ENCODE measurements around the gene THPO.

Gene THPO

DNA sequence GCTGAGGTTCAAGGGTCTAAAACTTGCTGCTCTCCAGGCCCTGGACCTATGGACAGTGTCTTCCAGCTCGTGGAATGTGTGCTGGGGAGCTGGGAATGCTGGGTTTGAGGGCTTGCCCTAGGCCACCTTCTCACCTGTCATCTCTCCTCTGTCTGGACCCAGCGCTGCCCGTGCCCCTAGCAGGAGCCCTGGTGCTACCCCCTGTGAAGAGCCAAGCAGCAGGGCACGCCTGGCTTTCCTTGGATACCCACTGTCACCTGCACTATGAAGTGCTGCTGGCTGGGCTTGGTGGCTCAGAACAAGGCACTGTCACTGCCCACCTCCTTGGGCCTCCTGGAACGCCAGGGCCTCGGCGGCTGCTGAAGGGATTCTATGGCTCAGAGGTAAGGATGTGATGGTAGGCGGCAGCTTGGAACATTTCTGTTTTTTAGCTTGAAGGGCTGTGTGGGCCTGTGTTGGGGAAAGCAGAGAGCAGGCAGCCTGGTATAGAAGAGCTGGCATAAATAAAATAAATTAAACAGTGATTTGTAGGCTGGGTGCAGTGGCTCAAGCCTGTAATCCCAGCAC lies 6.9 kb upstream of the THPO start:
- no peak for DNase-seq (ENCODE audit: low spot score)

DNA sequence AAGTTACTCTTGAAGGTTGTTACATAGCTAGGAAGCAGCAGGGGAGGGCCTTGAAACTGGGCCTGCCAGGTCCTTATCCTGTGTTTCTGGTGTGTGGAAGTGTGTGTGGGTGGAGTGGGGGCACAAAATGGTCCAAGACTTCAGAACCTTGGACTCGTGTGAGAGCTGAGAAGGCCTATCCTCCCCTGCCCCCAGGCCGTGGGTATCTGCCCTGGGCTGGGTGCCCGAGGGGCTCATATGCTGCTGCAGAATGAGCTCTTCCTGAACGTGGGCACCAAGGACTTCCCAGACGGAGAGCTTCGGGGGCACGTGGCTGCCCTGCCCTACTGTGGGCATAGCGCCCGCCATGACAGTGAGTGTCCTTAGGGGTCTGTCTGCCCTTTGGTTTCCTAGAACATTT lies 6.3 kb upstream of the THPO start:
- DNase-seq (ENCODE audit: low spot score): no peak

DNA sequence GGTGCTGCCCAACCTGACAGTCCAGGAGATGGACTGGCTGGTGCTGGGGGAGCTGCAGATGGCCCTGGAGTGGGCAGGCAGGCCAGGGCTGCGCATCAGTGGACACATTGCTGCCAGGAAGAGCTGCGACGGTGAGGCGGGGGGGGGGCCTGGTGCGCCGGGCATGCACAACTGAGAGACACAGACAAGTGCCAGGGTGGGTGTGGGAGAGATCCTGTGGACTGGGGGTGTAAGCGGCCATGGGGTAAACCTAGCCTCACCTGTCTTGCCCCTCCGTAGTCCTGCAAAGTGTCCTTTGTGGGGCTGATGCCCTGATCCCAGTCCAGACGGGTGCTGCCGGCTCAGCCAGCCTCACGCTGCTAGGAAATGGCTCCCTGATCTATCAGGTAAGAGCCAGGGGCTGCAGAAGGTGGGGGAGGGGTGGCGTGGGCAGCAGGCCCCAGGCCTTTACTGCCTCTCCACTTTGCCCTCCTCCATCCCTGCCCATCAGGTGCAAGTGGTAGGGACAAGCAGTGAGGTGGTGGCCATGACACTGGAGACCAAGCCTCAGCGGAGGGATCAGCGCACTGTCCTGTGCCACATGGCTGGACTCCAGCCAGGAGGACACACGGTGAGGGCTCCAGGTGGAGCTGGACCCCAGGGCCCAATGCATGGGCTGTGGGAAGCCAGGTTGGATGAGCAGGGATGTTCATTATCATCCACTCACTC lies 5.2 kb upstream of the THPO start:
- no peak for DNase-seq (ENCODE audit: low spot score)

DNA sequence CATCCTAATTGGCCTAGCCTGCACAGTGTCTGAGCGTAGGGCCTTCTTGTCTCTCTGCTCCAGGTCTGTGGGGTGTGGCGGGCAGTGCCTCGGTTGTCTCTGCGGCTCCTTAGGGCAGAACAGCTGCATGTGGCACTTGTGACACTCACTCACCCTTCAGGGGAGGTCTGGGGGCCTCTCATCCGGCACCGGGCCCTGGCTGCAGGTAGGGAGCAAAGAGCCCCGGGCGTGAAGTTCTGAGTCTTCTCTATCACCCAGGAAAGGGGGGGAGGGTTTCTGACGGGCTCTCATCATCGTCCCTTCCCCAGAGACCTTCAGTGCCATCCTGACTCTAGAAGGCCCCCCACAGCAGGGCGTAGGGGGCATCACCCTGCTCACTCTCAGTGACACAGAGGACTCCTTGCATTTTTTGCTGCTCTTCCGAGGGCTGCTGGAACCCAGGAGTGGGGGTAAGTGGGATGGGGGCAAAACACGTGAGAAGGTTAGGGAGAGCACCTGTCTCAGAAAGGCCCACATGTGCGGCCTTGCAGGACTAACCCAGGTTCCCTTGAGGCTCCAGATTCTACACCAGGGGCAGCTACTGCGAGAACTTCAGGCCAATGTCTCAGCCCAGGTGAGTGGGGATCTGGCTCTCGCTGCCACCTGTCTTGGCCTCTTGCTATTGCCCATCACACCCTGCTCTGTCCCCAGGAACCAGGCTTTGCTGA lies 4.5 kb upstream of the THPO start:
- no peak for DNase-seq (ENCODE audit: low spot score)

DNA sequence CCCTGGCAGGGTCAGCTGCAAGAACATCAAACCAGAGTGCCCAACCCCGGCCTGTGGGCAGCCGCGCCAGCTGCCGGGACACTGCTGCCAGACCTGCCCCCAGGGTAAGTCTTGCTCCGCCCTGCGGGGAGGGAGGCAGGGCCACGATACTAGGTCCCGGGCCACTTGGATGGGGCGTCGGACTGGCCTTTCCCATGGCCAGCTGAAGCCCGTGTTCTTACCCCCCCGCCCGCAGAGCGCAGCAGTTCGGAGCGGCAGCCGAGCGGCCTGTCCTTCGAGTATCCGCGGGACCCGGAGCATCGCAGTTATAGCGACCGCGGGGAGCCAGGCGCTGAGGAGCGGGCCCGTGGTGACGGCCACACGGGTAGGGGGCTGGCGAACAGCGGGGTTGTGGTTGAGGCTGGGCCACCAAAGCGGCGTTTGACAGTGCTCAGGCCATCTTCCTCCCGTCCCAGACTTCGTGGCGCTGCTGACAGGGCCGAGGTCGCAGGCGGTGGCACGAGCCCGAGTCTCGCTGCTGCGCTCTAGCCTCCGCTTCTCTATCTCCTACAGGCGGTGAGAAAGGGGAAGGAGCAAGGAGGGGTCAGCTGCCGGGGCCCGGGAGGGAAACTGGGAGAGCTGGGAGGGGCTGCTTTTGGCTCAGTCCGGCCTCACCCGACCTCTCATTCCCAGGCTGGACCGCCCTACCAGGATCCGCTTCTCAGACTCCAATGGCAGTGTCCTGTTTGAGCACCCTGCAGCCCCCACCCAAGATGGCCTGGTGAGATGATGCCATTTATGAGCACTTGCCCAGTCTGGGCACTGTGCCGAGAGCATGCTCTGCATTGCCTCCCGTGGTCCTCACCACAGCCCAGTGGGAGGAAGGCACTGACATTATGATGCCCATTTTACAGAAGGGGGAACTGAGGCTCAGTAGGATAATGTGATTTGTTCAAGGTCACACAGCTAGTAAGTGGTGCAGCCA lies 3.5 kb upstream of the THPO start:
- DNase-seq (ENCODE audit: low spot score): no peak

DNA sequence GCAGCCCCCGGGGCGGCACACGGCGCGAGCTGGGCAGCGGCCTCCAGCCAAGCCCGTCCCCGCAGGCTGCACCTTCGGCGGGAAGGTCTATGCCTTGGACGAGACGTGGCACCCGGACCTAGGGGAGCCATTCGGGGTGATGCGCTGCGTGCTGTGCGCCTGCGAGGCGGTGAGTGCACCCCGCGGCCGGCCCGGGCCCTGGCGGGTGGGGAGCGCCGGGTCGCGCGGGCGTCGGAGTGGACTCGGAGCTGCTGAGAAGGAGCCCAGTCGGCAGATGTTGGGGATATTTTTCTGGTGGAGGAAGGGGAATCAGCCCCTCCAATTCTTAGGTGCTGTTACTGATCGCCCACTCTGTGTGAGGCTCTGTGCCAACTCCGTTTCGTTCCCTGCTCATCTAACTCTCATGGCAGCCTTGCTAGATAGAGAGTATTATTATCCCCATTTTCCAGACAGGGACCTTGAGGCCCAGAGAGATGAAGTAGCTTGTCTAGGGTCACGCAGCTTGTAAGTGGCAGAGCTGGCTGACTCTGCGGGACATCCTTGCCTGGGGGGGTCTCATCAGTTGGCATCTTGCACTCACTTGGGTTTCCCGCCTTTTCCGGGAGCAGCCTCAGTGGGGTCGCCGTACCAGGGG lies 2.7 kb upstream of the THPO start:
- no peak for DNase-seq (ENCODE audit: low spot score)

DNA sequence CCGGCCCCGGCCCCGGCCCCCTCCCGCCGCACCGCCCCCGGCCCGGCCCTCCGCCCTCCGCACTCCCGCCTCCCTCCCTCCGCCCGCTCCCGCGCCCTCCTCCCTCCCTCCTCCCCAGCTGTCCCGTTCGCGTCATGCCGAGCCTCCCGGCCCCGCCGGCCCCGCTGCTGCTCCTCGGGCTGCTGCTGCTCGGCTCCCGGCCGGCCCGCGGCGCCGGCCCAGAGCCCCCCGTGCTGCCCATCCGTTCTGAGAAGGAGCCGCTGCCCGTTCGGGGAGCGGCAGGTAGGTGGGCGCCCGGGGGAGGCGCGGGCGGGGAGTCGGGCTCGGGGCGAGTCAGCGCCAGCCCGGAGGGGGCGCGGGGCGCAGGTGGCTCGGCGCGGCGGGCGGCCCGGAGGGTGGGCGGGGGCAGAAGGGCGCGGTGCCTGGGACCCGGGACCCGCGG lies 2.2 kb upstream of the THPO start:
- no peak for DNase-seq (ENCODE audit: low spot score)

DNA sequence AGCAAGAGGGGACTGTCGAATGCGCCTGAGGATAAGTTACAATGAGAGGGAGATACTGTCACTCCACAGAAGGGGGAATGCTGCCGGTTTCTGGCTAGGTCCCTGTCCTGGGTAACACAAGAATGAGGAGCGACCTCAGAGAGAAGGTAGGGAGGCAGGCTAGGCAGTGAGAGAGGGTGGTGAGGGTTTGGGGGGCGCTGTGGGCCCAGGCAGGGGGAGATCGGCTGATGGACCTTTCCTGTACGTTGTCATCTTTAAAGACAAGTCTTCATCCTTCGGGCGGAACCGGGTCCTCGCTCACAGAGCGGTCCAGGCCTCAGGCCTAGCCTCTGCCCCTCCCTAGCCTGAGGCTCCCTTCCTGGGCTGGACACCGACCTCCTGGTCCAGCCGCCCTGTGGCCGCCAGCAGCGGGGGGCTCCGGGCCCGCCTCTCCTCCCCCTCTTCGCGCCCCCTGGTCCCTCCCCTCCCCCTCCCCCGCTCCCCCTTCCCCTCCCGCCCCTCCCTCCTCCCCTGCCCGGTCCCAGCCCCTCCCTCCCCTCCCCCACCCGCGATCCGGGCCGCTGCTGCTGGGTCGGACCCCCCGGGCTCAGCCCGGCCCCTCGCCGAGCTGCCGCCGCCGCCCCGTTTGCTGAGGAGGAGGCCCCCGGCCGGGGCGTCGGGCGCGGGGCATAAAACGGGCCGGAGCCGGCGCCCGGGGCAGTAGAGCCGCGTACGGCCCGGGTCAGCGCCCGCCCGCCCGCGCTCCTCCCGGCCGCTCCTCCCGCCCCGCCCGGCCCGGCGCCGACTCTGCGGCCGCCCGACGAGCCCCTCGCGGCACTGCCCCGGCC lies 1.6 kb upstream of the THPO start, which contains the start of gene CHRD:
Gene CHRD, plus strand, starts transcription at position 697 of the 827 bp plus-strand sequence. CDS start 265 bp downstream, outside the sequence.
- no peak for DNase-seq (ENCODE audit: low spot score)

DNA sequence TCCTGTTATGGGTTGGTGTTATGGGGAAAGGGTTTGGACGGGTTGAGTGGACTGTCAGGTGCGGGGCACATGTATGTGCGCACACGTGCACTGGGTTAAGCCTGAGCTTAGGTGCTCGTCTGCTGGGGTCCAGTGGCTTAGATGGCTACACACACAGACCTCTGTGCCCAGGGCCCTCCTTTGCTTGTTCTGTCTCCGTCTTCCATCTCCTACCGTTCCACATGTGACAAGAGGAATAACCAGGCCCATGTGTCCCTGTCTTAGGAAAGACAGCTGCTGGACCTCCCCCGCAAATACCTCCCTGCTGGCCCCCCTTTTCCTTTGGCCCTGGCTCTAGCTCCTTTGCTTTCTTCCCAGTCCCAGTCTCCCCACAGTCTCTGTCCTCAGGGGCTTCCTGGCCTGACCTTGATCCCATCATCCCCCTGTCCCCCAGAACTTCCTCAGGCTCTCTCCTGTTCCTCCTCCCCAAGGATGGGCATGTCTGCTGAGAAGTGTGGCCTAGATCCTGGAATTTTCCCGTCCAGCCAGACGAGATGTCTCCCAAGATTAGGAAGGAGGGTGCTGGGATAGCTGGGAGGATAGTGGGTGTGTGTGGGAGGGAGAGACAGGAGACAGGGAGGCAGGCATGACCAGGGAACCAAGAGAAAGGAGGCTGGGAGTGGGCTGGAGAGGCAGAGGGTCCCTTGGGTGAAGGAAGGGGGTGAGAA lies 797 bp upstream of the THPO start:
- no peak for DNase-seq (ENCODE audit: low spot score)

DNA sequence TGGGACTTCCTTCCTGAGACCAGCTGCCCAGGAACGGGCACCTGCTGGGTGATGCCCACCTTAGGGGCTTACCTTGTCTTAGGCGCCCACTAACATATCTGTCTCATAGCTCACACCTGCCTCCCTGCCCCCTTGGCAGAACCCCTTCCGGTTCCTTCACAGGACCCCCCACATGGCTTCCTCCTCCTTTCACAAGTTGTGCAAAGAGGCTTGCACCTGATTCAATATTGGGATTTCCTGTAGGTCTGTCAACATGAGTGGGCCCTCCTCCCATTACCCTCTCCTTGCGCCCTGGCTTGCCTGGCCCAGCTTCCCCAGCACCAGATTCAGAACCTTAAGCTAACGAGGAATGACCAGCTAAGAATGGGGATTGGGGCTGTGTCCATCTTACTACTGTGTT lies 633 bp downstream of the THPO start:
- no peak for DNase-seq (ENCODE audit: low spot score)

DNA sequence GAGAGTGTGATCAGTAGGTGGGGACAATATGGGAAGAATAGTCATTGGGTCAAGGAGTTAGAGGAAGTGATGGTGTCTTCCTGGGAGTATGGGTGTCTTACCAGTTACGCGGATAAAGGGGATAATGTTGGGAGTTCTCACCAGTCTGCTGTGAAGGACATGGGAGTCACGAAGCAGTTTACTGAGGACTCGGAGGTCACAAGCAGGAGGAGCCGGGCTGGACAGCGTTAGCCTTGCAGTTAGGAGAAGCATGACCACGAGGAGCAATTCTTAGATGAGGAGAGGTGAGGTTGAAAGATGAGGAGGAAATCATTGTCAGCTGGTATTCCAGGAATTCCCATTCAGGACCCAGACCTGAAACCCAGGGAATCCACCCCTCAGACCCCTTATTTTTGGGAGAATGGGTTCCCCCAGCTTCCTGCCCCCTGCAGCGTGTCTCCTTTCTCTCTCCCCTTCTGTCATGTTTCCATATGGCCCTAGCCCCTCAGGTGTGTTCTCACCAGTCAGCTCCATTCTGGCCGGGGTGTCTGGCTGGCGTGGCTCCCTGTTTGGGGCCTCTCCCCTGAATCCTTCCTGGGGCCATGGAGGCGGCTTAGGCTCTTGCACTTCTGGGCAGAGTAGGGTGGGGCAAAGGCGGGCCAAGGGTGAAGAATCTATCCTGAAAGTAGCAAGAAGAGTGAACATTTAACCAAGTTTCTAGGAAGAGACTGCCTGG lies 2.1 kb downstream of the THPO start:
- no peak for DNase-seq (ENCODE audit: low spot score)

DNA sequence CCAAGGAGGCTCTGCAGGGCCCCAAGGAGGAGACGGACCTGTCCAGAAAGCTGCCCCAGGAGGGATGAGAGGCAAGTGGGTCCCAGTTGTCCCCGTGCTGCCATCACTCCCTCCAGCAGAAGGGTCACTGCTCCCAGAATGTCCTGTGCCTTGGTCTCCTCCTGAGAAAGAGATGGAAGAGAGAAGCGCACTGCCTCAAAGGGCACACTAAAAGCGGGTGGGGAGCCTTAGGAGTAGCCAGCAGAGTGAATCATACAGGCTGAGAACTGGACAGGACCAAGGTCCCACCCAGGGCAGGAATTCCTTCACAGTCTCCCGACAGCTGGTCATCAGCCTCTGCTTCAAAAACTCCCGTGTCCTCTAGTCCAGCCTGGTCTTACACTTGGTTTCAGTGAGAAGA lies 4.6 kb downstream of the THPO start:
- no peak for DNase-seq (ENCODE audit: low spot score)

DNA sequence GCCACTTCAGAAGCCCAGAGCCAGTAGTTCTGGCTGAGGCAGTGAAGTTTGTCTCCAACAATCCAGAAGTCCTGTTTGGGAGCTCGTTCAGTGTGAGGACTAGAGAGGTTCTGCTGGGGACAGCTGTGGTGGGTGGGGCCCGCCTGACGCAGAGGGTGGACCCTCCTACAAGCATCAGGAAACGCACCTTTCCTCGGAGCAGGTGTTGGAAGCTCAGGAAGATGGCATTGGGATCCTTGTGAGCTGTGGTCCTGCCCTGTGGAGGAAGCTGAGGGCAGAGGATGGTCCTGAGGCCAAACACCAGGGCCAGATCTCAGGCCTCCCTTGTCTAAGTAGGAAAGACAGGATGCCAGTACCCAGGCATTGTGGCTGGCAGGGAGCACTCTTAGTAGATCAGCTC lies 5.1 kb downstream of the THPO start:
- no peak for DNase-seq (ENCODE audit: low spot score)

DNA sequence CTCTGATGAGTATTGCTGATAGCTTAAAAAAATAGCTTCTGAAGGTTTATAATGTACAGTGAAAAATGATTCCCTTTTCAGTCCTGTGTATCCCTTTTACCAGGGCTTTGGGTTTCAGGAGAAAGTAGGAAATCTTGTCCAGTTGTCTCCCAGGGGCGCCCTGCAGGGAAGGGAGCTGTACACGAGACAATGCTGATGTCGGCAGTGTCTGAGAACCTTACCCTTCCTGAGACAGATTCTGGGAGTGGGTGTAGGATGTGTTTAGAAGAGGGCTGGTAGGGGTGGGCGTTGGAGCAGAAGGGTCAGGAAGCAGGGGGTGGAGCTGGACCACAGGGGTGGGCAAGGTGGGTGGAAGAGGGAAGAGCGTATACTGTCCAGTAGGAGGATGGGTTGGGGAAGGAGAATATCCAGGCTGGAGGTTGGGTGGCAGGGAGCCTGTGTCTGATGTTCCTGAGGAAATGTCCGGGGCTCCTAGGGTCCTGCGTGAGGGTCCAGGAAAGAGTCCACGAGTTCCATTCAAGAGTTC lies 5.6 kb downstream of the THPO start:
- no peak for DNase-seq (ENCODE audit: low spot score)

DNA sequence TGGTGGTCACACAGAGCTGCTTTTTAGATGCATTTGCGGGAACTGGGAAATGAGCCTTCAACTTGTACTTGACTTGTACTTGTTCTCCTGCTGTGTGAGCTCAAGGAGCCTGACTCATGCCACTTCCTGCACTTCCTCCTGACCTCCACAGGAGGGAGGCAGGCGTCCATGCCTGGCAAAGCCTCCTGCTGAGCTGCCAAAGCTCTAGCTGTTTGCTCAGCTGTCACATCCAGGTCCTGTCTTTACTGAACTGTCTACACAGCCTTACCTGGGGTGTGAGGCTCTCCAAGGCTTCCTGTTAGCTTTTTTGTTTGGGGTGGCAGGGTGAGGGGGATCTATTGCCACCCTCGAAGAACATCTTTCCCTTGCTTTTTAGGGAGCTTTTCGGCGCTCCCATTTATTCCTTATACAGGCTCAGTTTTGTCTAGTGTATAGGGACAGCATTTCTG lies 6.4 kb downstream of the THPO start:
- DNase-seq (ENCODE audit: low spot score): peak; percentile 68

DNA sequence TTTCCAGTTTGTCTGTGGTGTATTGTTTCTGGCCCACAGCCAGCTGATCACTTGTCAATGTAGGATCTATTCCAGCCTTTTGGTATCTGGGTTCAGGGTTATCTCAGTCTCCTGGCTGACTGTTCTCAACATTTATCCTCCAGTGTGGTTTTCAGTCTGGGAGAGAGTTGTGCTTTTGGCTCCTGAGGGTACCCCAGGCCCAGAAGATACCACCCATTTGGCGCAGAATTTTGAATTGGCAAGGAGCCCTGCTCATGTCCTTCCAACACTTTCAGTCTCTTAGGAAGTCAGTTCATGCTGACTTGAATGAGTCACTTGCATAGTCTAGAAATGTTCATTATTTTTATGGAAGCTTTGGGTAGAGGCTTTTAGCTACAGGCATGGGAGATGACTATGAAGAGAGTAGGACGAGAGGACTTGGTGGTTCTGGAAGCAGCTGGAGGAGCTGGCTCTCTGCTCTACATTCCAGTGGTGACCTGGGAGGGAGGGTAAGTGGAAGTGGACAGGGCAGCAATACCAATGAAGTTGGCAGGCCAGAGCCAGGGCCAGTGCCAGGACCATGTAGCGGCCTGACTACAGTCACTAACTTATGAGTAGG lies 9.3 kb downstream of the THPO start:
- no peak for DNase-seq (ENCODE audit: low spot score)

DNA sequence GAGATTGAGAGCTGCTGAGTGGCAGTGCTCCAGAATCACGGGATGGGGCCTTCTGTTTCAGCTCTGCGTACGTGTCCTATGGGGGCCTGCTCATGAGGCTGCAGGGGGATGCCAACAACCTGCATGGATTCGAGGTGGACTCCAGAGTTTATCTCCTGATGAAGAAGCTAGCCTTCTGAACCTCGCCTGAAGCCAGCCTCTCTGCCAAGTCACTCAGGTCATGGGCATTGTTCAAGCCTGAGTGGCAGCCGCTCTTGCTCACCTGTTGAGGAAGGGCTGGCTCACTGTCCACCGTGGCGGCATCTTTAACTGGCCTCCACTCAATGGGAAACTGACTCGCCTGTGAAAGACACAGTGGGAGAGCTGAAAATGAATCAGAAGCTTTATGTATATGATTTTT lies 9.9 kb downstream of the THPO start:
- no peak for DNase-seq (ENCODE audit: low spot score)

DNA sequence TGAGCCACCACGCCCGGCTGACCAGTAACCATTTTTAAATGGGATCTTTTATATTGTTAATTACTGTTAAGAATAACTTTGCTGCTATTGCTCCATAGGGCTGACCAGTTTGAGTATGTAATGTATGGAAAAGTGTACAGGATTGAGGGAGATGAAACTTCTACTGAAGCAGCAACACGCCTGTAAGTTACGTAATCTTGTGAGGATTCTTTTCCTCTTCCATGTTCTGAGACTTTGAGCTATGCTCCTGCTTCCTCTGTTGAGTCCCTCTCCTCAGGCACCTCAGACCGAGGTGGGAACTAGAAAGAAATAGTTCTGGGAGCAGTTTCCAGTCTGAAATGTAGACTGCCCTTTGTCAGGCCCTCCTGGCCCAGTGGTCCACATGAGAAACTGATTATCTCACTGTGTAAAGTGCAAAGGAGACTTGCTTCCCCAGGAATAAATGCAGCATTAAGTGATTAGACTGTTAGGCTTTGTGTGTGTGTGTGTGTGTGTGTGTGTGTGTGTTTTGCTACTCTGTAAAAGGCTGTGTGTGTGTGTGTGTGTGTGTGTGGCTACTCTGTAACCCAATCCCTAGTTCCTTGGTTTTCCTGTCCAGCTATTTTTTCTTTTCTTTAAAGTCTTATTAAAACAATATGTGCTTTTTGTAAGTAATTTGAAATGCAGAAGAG lies 11.3 kb downstream of the THPO start:
- no peak for DNase-seq (ENCODE audit: low spot score)
